AG09319 (cell line): ENCODE measurements around the gene CNTNAP5.

Experiments used
- DNase-seq: peaks from one replicate; pipeline ENCODE4 v3.0.0-alpha.2; 2010; ENCODE audit warnings: low read depth; ENCODE audit errors: extremely low read depth
- CTCF ChIP-seq: IDR thresholded peaks from 2 replicates; pipeline ENCODE4 v1.5.1; 2011; ENCODE audit warnings: low read depth, mild to moderate bottlenecking, inconsistent platforms, low read length, moderate library complexity

Gene CNTNAP5

GRCh38 chr2:124814968-124815745 lies 790.1 kb downstream of the CNTNAP5 start:
- DNase-seq, result no peak
- TF ChIP-seq CTCF, result no peak

- no peak for DNase-seq
- TF ChIP-seq CTCF, result no peak
Observed at GRCh38 chr2:124816007-124816406, 790.9 kb downstream of the CNTNAP5 start.

- no peak for TF ChIP-seq CTCF
Observed at GRCh38 chr2:124822516-124822915, 797.4 kb downstream of the CNTNAP5 start.

GRCh38 chr2:124824441-124824840 lies 799.4 kb downstream of the CNTNAP5 start:
- no peak for DNase-seq
- TF ChIP-seq CTCF, result no peak

More at GRCh38 chr2:124822516-124822915, 797.4 kb downstream of the CNTNAP5 start:
- no peak for DNase-seq

- no peak for DNase-seq
- no peak for TF ChIP-seq CTCF
Observed at GRCh38 chr2:124832521-124832920, 807.4 kb downstream of the CNTNAP5 start.

- no peak for DNase-seq
- TF ChIP-seq CTCF, result no peak
Observed at GRCh38 chr2:124834331-124834730, 809.2 kb downstream of the CNTNAP5 start.

GRCh38 chr2:124835331-124835730 lies 810.2 kb downstream of the CNTNAP5 start:
- DNase-seq, result no peak
- no peak for TF ChIP-seq CTCF
